Measurements from ENCODE around the gene CNN3.

GRCh38 chr1:94866164-94866807 lies 60.6 kb downstream of the CNN3 start:
- TF ChIP-seq EZH2 (IDR thresholded peaks at IDR 0.05; ENCODE audit: borderline replicate concordance, insufficient read depth, low read depth, low read length, poor library complexity, severe bottlenecking) (no peak), CTCF (IDR thresholded peaks at IDR 0.05) (no peak)

Measured in B cell (primary cell).